ENCODE measurements around the gene MYOT. TPM values are rescaled to one million over a fixed set of nuclear protein-coding genes. Genes with fewer than 3 reads are reported as not detected.

MYOT gene
- total RNA-seq, 1 donor from 2014 or later: not detected

DNA sequence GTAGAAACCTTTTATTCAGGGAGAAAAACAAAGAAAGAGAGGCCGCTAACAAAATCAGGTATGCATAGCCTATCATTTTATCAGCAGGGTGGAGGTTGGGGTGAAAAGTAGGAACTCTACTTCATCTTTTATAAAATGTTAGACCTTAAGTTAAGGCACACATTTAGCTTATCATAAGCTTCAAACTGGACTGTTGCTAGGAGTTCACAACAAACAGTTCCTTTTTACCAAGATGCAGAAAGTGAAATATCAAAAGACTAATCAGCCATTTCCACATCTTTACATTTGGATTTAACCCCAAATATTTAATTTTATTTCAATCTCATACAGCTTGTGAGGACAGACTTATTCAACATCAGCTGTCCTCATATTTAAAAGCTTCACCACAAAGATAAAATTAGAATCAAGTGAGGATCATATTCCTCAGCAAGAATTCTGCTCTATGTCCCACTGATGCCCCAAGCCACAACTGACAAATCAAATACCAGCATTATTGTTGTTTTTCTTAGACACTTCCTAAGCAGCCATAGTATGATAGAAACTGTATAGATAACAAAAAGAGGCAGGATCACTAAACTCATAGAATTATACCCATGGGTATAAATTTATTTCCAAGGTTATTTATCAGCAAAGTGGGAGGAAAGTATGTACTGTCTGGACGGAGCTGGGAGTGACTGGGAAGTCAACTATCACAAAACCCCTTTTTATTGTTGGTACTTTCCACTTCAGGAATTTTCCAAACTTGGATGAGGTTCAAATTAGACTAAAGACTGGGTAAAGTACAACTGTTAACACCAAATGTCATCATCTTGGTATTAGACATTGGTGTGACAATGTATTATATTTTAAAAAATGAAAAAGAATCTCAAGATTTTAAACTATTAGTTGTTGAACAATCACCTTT is 29.9 kb upstream of the MYOT start:
- no peaks in the 10 kb centered on the region for H3K36me3 Mint-ChIP-seq (ENCODE audit: insufficient read depth)
- no peak overlapping the region for H3K4me3 Mint-ChIP-seq (ENCODE audit: low read depth)
- peaks cover 15% of the 10 kb centered on the region for H3K4me1 Mint-ChIP-seq (ENCODE audit: low read depth)
- H3K9me3 Mint-ChIP-seq (ENCODE audit: low read depth): no peaks in the 10 kb centered on the region
- H3K27ac Mint-ChIP-seq: no peak overlapping the region
- no peaks in the 10 kb centered on the region for H3K27me3 Mint-ChIP-seq
- TF ChIP-seq CTCF (IDR thresholded peaks at IDR 0.05; ENCODE audit: unreplicated experiment): no peak
- no peak for DNase-seq (ENCODE audit: low spot score, unreplicated experiment)

DNA sequence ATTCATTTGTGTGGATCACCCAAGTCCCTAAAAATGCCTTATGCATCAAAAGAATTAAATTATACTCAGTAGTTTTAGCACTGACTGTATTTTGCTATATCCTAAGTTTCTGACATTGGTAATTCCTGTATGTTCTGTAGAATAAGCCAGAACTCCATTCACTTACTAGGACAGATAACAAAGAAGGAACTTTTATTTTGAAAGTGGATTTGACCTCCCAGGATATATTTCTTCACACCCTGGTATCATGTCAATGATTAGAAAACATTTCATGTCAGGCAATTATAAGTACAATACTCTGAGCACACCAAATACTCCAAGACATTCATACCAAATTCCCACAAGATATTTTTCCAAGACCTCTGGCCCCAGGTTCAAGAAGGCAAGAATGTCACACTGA is 28.7 kb upstream of the MYOT start:
- Mint-ChIP-seq H3K36me3 (ENCODE audit: insufficient read depth) (no peaks in the 10 kb centered on the region), H3K9me3 (ENCODE audit: low read depth) (no peaks in the 10 kb centered on the region), H3K27me3 (no peaks in the 10 kb centered on the region), H3K4me1 (ENCODE audit: low read depth) (peaks cover 11% of the 10 kb centered on the region), H3K27ac (no peak overlapping the region), H3K4me3 (ENCODE audit: low read depth) (no peak overlapping the region)
- no peak for TF ChIP-seq CTCF (IDR thresholded peaks at IDR 0.05; ENCODE audit: unreplicated experiment)
- DNase-seq (ENCODE audit: low spot score, unreplicated experiment): no peak

- Mint-ChIP-seq H3K4me3 (ENCODE audit: low read depth) (no peak overlapping the region), H3K27me3 (no peaks in the 10 kb centered on the region), H3K9me3 (ENCODE audit: low read depth) (no peaks in the 10 kb centered on the region), H3K27ac (no peak overlapping the region), H3K36me3 (ENCODE audit: insufficient read depth) (no peaks in the 10 kb centered on the region), H3K4me1 (ENCODE audit: low read depth) (no peaks in the 10 kb centered on the region)
- TF ChIP-seq CTCF (IDR thresholded peaks at IDR 0.05; ENCODE audit: unreplicated experiment): no peak
- DNase-seq (ENCODE audit: low spot score, unreplicated experiment): no peak
These were observed 25.4 kb upstream of the MYOT start for GRCh38 chr5:137842296-137842695.

GRCh38 chr5:137843676-137844299 is 23.9 kb upstream of the MYOT start:
- no peak for DNase-seq (ENCODE audit: low spot score, unreplicated experiment)
- no peak overlapping the region for H3K4me3 Mint-ChIP-seq (ENCODE audit: low read depth)
- no peaks in the 10 kb centered on the region for H3K4me1 Mint-ChIP-seq (ENCODE audit: low read depth)
- TF ChIP-seq CTCF (IDR thresholded peaks at IDR 0.05; ENCODE audit: unreplicated experiment): no peak
- H3K36me3 Mint-ChIP-seq (ENCODE audit: insufficient read depth): no peaks in the 10 kb centered on the region
- no peak overlapping the region for H3K27ac Mint-ChIP-seq
- no peaks in the 10 kb centered on the region for H3K27me3 Mint-ChIP-seq
- no peaks in the 10 kb centered on the region for H3K9me3 Mint-ChIP-seq (ENCODE audit: low read depth)

GRCh38 chr5:137845472-137845871 is 22.2 kb upstream of the MYOT start:
- Mint-ChIP-seq H3K27ac (no peak overlapping the region), H3K4me1 (ENCODE audit: low read depth) (no peaks in the 10 kb centered on the region), H3K27me3 (no peaks in the 10 kb centered on the region), H3K9me3 (ENCODE audit: low read depth) (no peaks in the 10 kb centered on the region), H3K4me3 (ENCODE audit: low read depth) (no peak overlapping the region), H3K36me3 (ENCODE audit: insufficient read depth) (no peaks in the 10 kb centered on the region)
- TF ChIP-seq CTCF (IDR thresholded peaks at IDR 0.05; ENCODE audit: unreplicated experiment): no peak
- DNase-seq (ENCODE audit: low spot score, unreplicated experiment): no peak

All from progenitor cell of endocrine pancreas (in vitro differentiated cells).